C4-2B (cell line): Measurements from ENCODE around the gene XPNPEP1.

ENCODE experiments used
- CTCF ChIP-seq: fragments of 450-650 bp; conservative IDR thresholded peaks from 2 replicates; pipeline ENCODE4 v1.5.1; 2017; ENCODE audit warnings: mild to moderate bottlenecking
- ZFX ChIP-seq: fragments of 450-650 bp; IDR thresholded peaks from 2 replicates; pipeline ENCODE4 v1.6.1; 2017

- TF ChIP-seq CTCF (no peak), ZFX (no peak)
These were observed 56.2 kb downstream of the XPNPEP1 start for GRCh38 chr10:109866995-109867635.
